Neuron (in vitro differentiated cells): ENCODE data around the gene BRD3OS.

Experiments
- H2AFZ ChIP-seq: one replicate; pipeline ENCODE4 v1.6.1; 2013; ENCODE audit warnings: low read depth, mild to moderate bottlenecking, inconsistent platforms, low read length, moderate library complexity
- H3K27me3 ChIP-seq: one replicate; pipeline ENCODE4 v1.6.1; 2013; ENCODE audit warnings: low read length; ENCODE audit not compliant: insufficient read depth
- H3K36me3 ChIP-seq: one replicate; pipeline ENCODE4 v1.6.1; 2013; ENCODE audit warnings: low read length; ENCODE audit not compliant: insufficient read depth
- H3K4me1 ChIP-seq: one replicate; pipeline ENCODE4 v1.6.1; 2013; ENCODE audit warnings: low read length; ENCODE audit not compliant: insufficient read depth
- H3K4me3 ChIP-seq: 2 replicates; pipeline ENCODE4 v1.5.1; 2013; ENCODE audit warnings: mild to moderate bottlenecking, low read length, moderate library complexity
- H3K9me3 ChIP-seq: one replicate; pipeline ENCODE4 v1.6.1; 2013; ENCODE audit warnings: low read length

Gene BRD3OS

DNA sequence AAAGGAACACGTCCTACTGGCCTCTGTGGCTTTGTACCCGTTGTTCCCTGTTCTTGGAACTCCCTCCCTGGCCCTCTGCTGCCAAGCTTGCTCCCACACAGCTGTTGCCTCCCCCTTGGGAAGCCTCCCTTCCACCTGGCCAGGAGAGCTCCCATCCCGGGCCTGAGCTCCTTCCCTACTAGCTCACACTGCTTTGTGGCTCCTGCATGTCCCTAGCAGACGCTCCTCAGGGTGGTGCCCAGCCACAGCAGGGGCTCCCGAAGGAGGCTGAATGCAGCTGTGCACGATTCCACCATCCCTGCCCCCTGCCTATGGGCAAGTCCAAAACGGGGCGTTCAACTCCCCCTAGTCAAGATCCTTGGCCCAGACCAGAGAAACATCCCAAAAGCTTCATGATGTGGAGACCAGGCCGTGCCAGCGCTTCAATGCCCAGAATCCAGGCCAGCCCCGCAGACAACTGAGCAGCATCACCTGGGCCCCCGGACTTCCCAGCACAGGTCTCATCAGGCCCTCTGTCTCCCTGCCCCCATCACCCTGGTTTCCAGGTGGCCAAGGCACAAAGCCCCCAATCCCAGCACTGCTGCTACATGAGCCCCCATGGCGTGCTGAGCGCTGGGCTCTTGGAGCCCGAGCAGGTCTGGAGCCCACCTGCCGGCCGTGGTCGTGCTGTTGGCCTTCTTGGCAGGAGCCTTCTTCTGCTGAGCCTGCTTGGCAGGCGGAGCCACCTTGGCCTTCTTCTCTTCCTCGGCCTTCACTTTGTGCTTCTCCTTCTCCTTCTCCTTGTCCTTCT is 14.3 kb downstream of the BRD3OS start:
- Histone ChIP-seq H3K4me3 (no peak overlapping the region), H3K27me3 (no peaks in the 10 kb centered on the region), H3K36me3 (peaks cover 85% of the 10 kb centered on the region), H3K4me1 (no peaks in the 10 kb centered on the region), H2AFZ (no peak overlapping the region), H3K9me3 (peaks cover 12% of the 10 kb centered on the region)

DNA sequence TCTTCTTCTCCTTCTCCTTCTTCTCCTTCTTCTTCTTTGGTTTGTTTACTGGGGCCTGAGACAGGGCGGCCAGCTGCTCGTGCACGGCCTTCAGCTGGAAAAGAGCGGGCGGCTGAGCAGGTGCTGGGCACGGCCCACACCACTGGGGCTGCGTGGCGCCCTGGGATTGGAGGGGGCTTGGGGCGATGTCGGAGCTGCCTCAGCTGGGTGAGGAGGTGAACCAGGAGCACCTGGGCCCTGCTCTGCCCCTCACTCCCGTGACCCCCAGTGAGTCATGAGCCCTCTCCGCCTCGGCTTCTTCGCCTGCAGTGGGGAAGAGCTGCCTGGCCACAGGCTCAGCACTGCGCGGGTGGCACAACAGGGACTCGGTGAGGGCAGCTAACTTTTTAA is 14.9 kb downstream of the BRD3OS start:
- Histone ChIP-seq H3K4me3 (no peak overlapping the region), H3K9me3 (peaks cover 12% of the 10 kb centered on the region), H3K27me3 (no peaks in the 10 kb centered on the region), H2AFZ (no peak overlapping the region), H3K4me1 (no peaks in the 10 kb centered on the region), H3K36me3 (peaks cover 85% of the 10 kb centered on the region)

DNA sequence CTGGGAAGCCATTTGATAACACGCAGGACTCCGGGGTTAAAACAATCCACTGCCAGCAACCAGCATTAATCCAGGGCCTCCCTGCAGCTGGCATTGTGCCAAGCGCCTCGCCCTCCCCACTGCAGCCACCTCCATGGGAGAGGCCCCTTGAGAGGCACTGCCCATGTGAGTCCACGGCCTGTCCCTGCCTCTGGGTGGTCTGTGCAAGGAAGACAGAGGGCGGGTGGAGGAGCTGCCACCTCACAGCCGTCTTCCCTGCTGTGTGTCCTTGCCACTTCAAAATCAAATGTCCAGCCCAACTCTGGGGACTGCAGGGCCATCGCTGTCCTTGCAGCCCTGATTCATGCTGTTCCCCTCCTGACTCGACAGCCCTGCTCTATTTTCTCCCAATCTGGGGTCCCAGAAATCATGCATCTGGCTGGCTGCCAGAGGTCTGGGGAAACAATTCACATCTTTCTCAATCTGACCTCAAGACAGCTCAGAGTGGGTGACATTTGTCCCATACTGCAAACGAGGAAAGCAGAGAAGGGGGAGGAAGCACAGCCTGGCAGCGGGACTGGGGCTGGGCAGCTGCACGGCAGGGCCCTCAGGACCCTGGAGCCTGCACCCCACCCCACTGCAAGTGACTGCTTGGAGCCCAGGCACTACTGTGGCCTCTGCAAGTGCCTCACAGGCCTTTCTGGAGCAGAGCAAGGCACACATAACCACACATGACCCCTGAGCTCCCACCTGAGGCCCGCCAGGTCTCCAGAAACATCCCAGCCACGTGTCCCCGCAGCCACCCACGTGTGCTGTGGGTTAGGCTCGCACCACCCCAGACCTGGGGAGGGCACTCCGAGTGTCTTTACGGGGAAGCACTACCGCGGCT is 15.7 kb downstream of the BRD3OS start:
- H3K36me3 ChIP-seq, result peaks cover 85% of the 10 kb centered on the region

DNA sequence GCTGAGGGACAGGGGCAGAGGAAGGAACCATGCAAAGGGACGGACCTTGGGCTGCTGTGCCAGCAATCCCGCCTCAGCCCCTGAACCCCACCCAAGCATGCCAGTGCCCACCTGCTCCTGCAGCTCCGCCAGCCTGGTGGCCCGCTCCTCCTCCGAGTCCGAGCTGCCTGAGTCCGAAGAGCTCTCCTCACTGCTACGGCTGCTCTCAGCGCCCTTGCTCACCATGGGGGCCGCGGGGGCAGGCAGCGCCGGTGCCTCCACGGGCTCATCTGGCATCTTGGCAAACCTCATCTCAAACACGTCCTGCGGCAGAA is 16.3 kb downstream of the BRD3OS start:
- no peaks in the 10 kb centered on the region for H3K4me1 ChIP-seq
- H2AFZ ChIP-seq, result no peak overlapping the region
- H3K27me3 ChIP-seq, result no peaks in the 10 kb centered on the region
- no peak overlapping the region for H3K4me3 ChIP-seq
- H3K36me3 ChIP-seq, result peaks cover 84% of the 10 kb centered on the region
- H3K9me3 ChIP-seq, result peaks cover 12% of the 10 kb centered on the region

More for the DNA sequence above, 15.7 kb downstream of the BRD3OS start:
- H3K4me1 ChIP-seq, result no peaks in the 10 kb centered on the region
- no peaks in the 10 kb centered on the region for H3K27me3 ChIP-seq
- peaks cover 12% of the 10 kb centered on the region for H3K9me3 ChIP-seq
- H2AFZ ChIP-seq, result no peak overlapping the region
- no peak overlapping the region for H3K4me3 ChIP-seq

DNA sequence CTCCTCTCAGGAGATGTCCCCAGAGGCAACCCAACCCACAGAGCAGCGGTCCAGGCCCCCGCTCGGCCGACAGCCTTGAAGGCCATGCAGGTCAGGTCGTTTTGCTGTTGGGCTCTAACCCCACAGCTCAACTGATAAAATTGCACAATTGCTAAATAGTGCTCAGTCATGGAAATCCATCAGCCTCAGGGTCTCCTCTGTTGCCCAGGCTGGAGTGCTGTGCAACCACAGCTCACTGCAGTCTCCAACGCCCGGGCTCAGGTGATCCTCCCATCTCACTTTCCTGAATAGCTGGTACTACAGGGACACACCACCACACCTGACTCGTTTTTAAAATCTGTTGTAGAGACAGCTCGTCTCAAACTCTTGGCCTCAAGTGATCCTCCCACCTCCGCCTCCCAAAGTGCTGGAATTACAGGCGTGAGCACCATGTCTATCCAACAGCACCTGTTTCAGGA is 18.3 kb downstream of the BRD3OS start:
- Histone ChIP-seq H2AFZ (no peak overlapping the region), H3K9me3 (peaks cover 12% of the 10 kb centered on the region), H3K36me3 (peaks cover 91% of the 10 kb centered on the region)

DNA sequence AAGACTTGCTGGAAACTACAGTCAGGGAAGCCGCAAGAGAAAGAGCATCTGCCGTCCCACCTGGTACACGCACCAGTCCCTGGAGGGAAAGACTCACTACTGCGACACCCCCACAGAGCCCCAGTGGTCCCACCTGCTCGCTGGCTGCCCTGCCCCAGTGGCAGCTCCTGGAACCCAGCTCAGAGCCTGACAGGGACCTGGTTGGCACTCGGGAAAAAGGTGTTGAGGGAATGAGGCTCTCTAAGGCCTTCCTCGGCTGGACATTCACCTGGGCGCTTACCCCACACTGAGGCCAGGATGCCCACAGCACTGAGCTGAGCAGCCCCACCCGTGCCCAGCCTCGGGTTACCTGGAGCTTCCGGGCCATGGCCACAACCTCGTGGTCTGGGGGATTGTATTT is 19.7 kb downstream of the BRD3OS start:
- H3K9me3 ChIP-seq, result peaks cover under 1% of the 10 kb centered on the region
- no peaks in the 10 kb centered on the region for H3K27me3 ChIP-seq
- no peak overlapping the region for H3K4me3 ChIP-seq
- no peak overlapping the region for H2AFZ ChIP-seq
- H3K4me1 ChIP-seq, result no peaks in the 10 kb centered on the region
- peaks cover 90% of the 10 kb centered on the region for H3K36me3 ChIP-seq

More for the DNA sequence above, 18.3 kb downstream of the BRD3OS start:
- no peaks in the 10 kb centered on the region for H3K27me3 ChIP-seq
- no peaks in the 10 kb centered on the region for H3K4me1 ChIP-seq
- no peak overlapping the region for H3K4me3 ChIP-seq

DNA sequence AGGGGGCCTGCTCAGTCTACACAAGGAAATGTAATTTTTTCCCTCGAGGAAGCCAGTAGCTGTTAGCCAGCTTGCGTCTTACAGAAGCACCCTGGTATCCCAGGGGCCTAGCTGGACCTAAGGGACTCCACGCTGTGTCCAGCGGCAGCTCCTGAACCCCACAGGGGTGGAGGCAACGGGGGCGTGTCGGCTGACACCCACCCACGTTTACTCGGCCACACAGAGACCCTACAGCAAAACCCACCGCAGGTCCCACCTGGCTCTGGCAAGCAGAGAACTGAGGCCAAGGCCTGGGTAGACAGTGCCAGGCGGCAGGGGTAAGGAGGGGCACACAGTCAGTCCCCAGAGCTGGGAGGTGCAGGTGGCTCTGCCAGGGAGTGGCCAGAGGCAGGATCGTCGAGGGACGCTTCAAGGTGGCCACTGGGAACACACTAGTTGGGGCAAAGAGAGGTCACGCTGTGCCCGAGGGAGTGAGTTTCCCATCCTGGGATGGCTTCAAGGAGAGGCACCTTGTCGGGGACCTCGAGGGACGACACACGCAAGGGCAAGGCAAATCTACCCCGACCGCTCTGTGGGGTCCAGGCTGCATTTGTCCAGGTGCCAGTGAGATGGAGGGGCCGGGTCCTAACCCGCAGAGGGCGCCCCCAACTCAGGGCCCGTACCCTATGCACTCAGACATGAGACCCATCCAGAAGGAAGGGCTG is 20.7 kb downstream of the BRD3OS start:
- no peaks in the 10 kb centered on the region for H3K27me3 ChIP-seq
- H3K9me3 ChIP-seq, result no peaks in the 10 kb centered on the region
- H2AFZ ChIP-seq, result no peak overlapping the region
- H3K4me1 ChIP-seq, result no peaks in the 10 kb centered on the region
- peaks cover 91% of the 10 kb centered on the region for H3K36me3 ChIP-seq
- no peak overlapping the region for H3K4me3 ChIP-seq

DNA sequence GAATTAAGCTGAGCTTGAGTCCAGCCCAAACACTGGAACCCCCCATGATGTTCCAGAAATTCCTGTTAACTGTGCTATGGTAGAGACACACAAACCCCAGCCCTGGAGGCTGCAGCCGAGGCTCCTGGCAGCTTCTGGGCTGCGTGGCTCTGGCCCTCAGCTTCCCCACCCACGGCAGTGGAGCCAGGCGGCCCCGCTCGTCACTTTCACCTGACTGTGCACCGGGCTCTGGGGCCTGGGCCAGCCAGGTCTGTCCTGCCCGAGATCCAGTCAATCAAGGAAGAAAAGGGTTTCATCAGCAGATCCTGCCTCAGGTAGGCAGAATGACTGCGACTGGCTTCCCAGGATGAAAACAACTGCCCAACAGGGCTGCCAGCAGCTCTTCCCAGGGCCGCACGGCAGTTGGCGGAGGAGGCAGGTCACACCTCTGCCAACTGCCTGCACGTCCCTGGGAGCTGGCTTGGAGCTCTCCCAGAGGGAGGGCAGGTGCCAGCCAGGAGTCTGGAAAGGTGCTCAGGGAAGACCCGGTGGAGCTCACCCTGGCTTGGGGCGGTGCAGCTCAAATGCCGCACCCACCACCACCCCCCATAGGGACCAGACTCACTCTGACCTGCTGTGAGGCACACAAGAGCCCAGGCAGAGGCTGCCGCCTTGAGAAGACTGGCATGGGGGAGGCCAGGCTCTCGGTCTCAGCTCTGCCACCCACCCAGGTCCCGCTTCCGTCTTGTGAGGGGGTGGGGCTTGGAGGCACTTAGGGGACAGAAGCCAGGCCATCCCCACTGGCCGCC is 21.8 kb downstream of the BRD3OS start:
- Histone ChIP-seq H3K4me1 (no peaks in the 10 kb centered on the region), H3K9me3 (no peaks in the 10 kb centered on the region), H2AFZ (no peak overlapping the region), H3K4me3 (no peak overlapping the region), H3K36me3 (peaks cover 89% of the 10 kb centered on the region), H3K27me3 (no peaks in the 10 kb centered on the region)

DNA sequence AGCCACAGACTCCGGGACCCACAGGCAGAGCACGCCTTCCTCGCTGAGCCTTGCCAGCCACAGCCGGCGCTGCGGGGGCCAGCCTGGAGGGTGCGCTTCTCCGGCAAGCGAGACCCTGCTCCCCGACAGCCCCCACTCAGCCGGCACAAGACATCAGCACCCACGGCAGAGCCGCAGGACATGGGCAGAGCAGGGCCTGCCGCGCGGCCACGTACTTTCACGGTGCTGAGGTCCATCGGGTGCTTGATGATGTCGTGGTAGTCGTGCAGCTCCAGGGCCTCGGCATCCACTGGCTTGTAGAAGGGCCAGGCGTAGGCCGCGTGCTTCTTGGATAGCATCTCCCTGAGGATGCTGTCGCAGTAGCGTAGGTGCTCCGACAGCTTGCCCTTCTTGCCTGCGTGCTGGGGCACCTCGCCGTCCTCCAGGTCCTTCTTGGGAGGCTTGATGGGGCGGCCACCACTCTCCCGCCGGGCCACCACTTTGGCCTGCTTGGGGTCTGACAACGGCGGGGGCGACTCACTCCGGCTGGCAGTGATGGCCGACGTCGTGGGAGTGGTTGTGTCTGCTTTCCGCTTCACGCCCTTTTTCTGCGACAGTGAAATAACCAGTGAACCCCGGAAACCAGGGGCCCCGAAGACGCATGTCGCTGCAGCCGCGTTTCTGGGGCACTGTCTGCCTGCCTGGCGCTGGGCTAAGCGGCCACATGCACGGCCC is 22.7 kb downstream of the BRD3OS start:
- Histone ChIP-seq H2AFZ (no peak overlapping the region), H3K27me3 (no peaks in the 10 kb centered on the region), H3K9me3 (no peaks in the 10 kb centered on the region), H3K4me3 (no peak overlapping the region), H3K36me3 (peaks cover 93% of the 10 kb centered on the region), H3K4me1 (no peaks in the 10 kb centered on the region)

DNA sequence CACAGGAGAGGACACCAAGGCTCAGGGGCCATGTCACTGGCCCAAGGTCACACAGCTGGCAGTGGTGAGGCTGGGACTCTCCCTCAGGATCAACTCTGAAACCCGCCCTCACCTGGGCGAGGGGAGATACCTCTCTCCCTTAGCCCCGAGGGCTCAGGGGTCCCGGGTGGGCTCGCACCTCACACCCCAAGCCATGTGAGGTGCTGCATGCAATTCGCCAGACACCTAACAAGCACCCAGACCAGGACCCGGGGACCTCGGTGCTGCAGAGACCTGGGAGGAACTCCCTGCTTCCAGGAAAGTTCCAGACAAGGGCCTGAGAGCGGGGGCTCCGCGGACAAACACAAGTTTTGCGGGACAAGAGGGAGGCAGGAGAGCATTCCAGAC is 23.3 kb downstream of the BRD3OS start:
- no peaks in the 10 kb centered on the region for H3K9me3 ChIP-seq
- H3K4me1 ChIP-seq, result no peaks in the 10 kb centered on the region
- H3K27me3 ChIP-seq, result no peaks in the 10 kb centered on the region
- H3K36me3 ChIP-seq, result peaks cover 90% of the 10 kb centered on the region
- H3K4me3 ChIP-seq, result no peak overlapping the region
- no peak overlapping the region for H2AFZ ChIP-seq

DNA sequence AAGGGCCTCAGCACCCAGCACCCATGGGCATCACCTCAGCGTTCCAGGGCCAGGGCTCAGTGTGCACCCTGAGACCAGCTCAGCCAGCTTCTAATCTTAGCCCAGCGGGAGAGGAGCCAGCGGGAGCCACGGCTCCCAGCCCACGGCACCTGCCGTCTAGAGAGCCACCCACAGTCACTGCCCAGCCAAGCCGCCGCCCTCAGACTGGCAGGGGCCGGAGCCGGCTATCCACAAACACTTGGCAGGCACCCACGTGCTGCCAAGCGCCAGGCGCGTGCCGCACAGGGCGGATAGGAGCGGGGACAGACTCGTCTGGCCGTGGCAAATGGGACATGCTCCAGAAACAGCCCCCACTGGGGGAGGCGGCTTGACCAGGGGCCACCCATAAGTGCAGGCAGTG is 24.0 kb downstream of the BRD3OS start:
- peaks cover 87% of the 10 kb centered on the region for H3K36me3 ChIP-seq
- H3K4me1 ChIP-seq, result no peaks in the 10 kb centered on the region
- no peak overlapping the region for H3K4me3 ChIP-seq
- no peaks in the 10 kb centered on the region for H3K9me3 ChIP-seq
- H2AFZ ChIP-seq, result no peak overlapping the region
- H3K27me3 ChIP-seq, result no peaks in the 10 kb centered on the region
